ENCODE measurements around the gene PCSK6. TPM values are rescaled to one million over a fixed set of nuclear protein-coding genes. Genes with fewer than 3 reads are reported as not detected.

PCSK6 gene
- total RNA-seq, 3 donors from 2014 or later (not counting 1 experiment from before 2014, with no cell fraction given), result 1.5 to 2.4 (median 2.4) TPM

- Mint-ChIP-seq H3K27me3 (ENCODE audit: low read depth in 2 of 2) (peaks cover 20 to 26% of the 10 kb centered on the region in 2 donors), H3K4me3 (peak overlapping the region; percentile 42), H3K36me3 (no peaks in the 10 kb centered on the region), H3K27ac (no peak overlapping the region), H3K4me1 (peaks cover 11 to 15% of the 10 kb centered on the region in 2 donors), H3K9me3 (no peaks in the 10 kb centered on the region)
- Histone ChIP-seq H3K9me3 (ENCODE audit: control insufficient read depth, insufficient read depth, low read length) (no peaks in the 10 kb centered on the region), H3K4me3 (ENCODE audit: low read length) (no peak overlapping the region), H3K27me3 (ENCODE audit: control insufficient read depth, insufficient read depth, low read length) (peaks cover 2% of the 10 kb centered on the region), H3K36me3 (ENCODE audit: control insufficient read depth, insufficient read depth, low read length) (no peaks in the 10 kb centered on the region), H3K27ac (ENCODE audit: low read length) (no peak overlapping the region), H3K4me1 (ENCODE audit: control insufficient read depth, insufficient read depth, low read length) (peaks cover 28% of the 10 kb centered on the region)
- 80% methylated on average over 18 of the region's 19 CpGs for WGBS (ENCODE audit: insufficient coverage)
- intact Hi-C loops (cut with micrococcal nuclease), result no loop called here
- no peak for TF ChIP-seq CTCF (IDR thresholded peaks at IDR 0.05)
- DNase-seq, result peak in 1 of 2 donors; percentile 7
- no peak for ATAC-seq
These were observed 92.8 kb downstream of the PCSK6 start for GRCh38 chr15:101396484-101397261.

- H3K4me1 ChIP-seq (ENCODE audit: control insufficient read depth, insufficient read depth, low read length), result peaks cover 33% of the 10 kb centered on the region
- H3K9me3 Mint-ChIP-seq, result no peaks in the 10 kb centered on the region
- ATAC-seq (no peak), DNase-seq (peak in 1 of 2 donors; percentile 4)
- intact Hi-C loops (cut with micrococcal nuclease), result no loop called here
- H3K27ac Mint-ChIP-seq, result no peak overlapping the region
- peaks cover 6 to 16% of the 10 kb centered on the region in 2 donors for H3K27me3 Mint-ChIP-seq (ENCODE audit: low read depth in 2 of 2)
- no peak overlapping the region for H3K4me3 Mint-ChIP-seq
- peaks cover 2% of the 10 kb centered on the region for H3K27me3 ChIP-seq (ENCODE audit: control insufficient read depth, insufficient read depth, low read length)
- no peaks in the 10 kb centered on the region for H3K36me3 ChIP-seq (ENCODE audit: control insufficient read depth, insufficient read depth, low read length)
- H3K9me3 ChIP-seq (ENCODE audit: control insufficient read depth, insufficient read depth, low read length), result no peaks in the 10 kb centered on the region
- no peak overlapping the region for H3K4me3 ChIP-seq (ENCODE audit: low read length)
- H3K4me1 Mint-ChIP-seq, result peaks cover 11 to 19% of the 10 kb centered on the region in 2 donors
- 91% methylated on average over 11 of the region's 11 CpGs for WGBS (ENCODE audit: insufficient coverage)
- TF ChIP-seq CTCF (IDR thresholded peaks at IDR 0.05), result no peak
- no peaks in the 10 kb centered on the region for H3K36me3 Mint-ChIP-seq
- H3K27ac ChIP-seq (ENCODE audit: low read length), result no peak overlapping the region
These were observed 94.9 kb downstream of the PCSK6 start for GRCh38 chr15:101394654-101395053.

DNA sequence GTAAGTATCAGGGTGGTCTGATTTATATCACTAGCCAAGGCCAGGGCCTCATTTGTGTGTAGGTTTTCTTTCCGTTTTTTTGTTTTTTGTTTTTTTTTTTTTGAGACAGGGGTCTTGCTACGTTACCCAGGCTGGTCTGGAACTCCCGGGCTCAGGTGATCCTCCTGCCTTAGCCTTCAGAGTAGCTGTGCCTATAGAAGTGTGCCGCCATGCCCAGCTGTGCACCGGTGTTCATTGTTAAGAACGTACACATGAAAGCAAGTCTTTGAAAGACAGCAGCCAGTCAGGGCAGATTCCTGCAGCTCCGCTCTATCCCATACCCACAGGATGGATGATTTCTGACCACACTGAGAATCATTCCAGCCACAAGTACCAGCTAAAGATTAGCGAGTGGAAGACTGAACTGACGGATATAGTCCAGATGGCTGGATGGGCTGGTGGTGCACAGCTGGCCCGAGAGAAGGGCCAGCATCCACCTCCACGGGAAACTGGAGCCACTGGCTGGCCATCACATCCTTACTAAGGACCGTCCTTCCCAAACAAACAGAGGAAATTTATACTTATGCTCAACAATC lies 95.4 kb downstream of the PCSK6 start:
- H3K27ac Mint-ChIP-seq, result no peak overlapping the region
- intact Hi-C loops (cut with micrococcal nuclease), result no loop called here

More for the DNA sequence above, 95.4 kb downstream of the PCSK6 start:
- no peak overlapping the region for H3K27ac ChIP-seq (ENCODE audit: low read length)
- ATAC-seq (no peak), DNase-seq (no peak)
- Mint-ChIP-seq H3K9me3 (no peaks in the 10 kb centered on the region), H3K4me1 (peaks cover 11 to 19% of the 10 kb centered on the region in 2 donors), H3K27me3 (ENCODE audit: low read depth in 2 of 2) (peaks cover under 1 to 14% of the 10 kb centered on the region in 2 donors), H3K36me3 (no peaks in the 10 kb centered on the region), H3K4me3 (no peak overlapping the region)
- H3K4me3 ChIP-seq (ENCODE audit: low read length), result no peak overlapping the region
- H3K4me1 ChIP-seq (ENCODE audit: control insufficient read depth, insufficient read depth, low read length), result peaks cover 33% of the 10 kb centered on the region
- 81% methylated on average over 12 of the region's 12 CpGs for WGBS (ENCODE audit: insufficient coverage)
- H3K27me3 ChIP-seq (ENCODE audit: control insufficient read depth, insufficient read depth, low read length), result peaks cover 2% of the 10 kb centered on the region
- no peaks in the 10 kb centered on the region for H3K9me3 ChIP-seq (ENCODE audit: control insufficient read depth, insufficient read depth, low read length)
- no peak for TF ChIP-seq CTCF (IDR thresholded peaks at IDR 0.05)
- H3K36me3 ChIP-seq (ENCODE audit: control insufficient read depth, insufficient read depth, low read length), result no peaks in the 10 kb centered on the region
